SH-SY5Y (cell line): Measurements from ENCODE around the gene MAP3K5.

Experiments used
- GATA2 ChIP-seq: IDR thresholded peaks from 2 replicates; pipeline ENCODE4 v1.6.1; 2011; ENCODE audit warnings: mild to moderate bottlenecking, low read depth, low read length
- GATA3 ChIP-seq: IDR thresholded peaks from 2 replicates; pipeline ENCODE4 v1.6.1; 2011; ENCODE audit warnings: low read depth, mild to moderate bottlenecking, low read length, moderate library complexity

- TF ChIP-seq GATA2 (no peak), GATA3 (no peak)
Measured at GRCh38 chr6:136750696-136751521, 41.4 kb downstream of the MAP3K5 start.
